Upper lobe of left lung (tissue), 6 donors: Measurements from ENCODE around the gene RASIP1. TPM values are rescaled to one million over a fixed set of nuclear protein-coding genes. Genes with fewer than 3 reads are reported as not detected.
"Not testable (repeated sequence)": the region's sequence is repeated elsewhere in the genome, so short reads cannot be mapped to it uniquely, and the experiment has no call there.

Source experiments
- ATAC-seq, 2 donors: fragments of 200-7000 bp; cut with Tn5 transposase; one replicate each; pipeline ENCODE4 v1.9.1; 2022; ENCODE audit warnings: mild to moderate bottlenecking in 2 of 2, moderate library complexity in 2 of 2; ENCODE audit not compliant: low FRiP score in 2 of 2
- DNase-seq, 2 donors: peaks; one replicate each; pipeline ENCODE4 v3.0.0-alpha.2; 2019 to 2020
- H3K27ac ChIP-seq, 4 donors: fragments of 200-600 bp; sonication (generic); one replicate each; pipeline ENCODE4 v1.5.1; 2016 to 2019
- H3K27me3 ChIP-seq, 4 donors: fragments of 200-600 bp; sonication (generic); one replicate each; pipeline ENCODE4 v1.5.1; 2017 to 2019
- H3K36me3 ChIP-seq, 4 donors: fragments of 200-600 bp; sonication (generic); one replicate each; pipeline ENCODE4 v1.5.1; 2016 to 2019
- H3K4me1 ChIP-seq, 4 donors: fragments of 200-600 bp; sonication (generic); one replicate each; pipeline ENCODE4 v1.5.1; 2018 to 2019
- H3K4me3 ChIP-seq, 4 donors: fragments of 200-600 bp; sonication (generic); one replicate each; pipeline ENCODE4 v1.5.1; 2017 to 2019; ENCODE audit warnings: mild to moderate bottlenecking in 2 of 4, moderate library complexity in 1 of 4
- H3K9me3 ChIP-seq, 4 donors: fragments of 200-600 bp; sonication (generic); one replicate each; pipeline ENCODE4 v1.5.1; 2018 to 2019
- EP300 ChIP-seq, 4 donors: sonication (generic); formaldehyde crosslinking; IDR thresholded peaks; one replicate each; pipeline ENCODE4 v1.5.1; 2017; ENCODE audit warnings: antibody characterized with exemption in 4 of 4, control low read depth in 2 of 4
- POLR2A ChIP-seq, 4 donors: fragments of 450-650 bp; IDR thresholded peaks; one replicate each; pipeline ENCODE4 v1.5.1; 2016 to 2017; ENCODE audit warnings: antibody characterized with exemption in 4 of 4, mild to moderate bottlenecking in 2 of 4
- POLR2AphosphoS5 ChIP-seq, 2 donors: sonication (generic); formaldehyde crosslinking; IDR thresholded peaks; one replicate each; pipeline ENCODE4 v1.5.1; 2017; ENCODE audit warnings: antibody characterized with exemption in 2 of 2
- whole genome bisulfite sequencing, 2 donors: methylation state at CpG; one replicate each; pipeline ENCODE4 v1.1.5; 2017 to 2018; 5-methylcytosine and 5-hydroxymethylcytosine counted together
- total RNA-seq, 6 donors: library from RNA; depleted of rRNA in 4 of 6; stranded (reverse); fragments of >200 nt in 4 of 6; gene quantifications; one replicate each; pipeline versions ENCODE4 v1.1.0 to v1.2.1, GENCODE V29; 2016 to 2021
- TF ChIP-seq, protein P1 (sequence below), 6 experiments: fragments of 450-650 bp in 4 of 6; fragments of 200-600 bp in 2 of 6; sonication (generic) in 2 of 6; IDR thresholded peaks; one replicate each; pipeline ENCODE4 v1.5.1; 2016 to 2019; ENCODE audit warnings: antibody characterized with exemption in 6 of 6
- donor health status: DM: no; HTN: no; CAD: no; lungs with moderate emphysema.
- donor health status: DM: no; HTN: yes; CAD: no; lungs with severe emphysema.

Gene RASIP1
- total RNA-seq, 6 donors from 2014 or later: 14.7 to 74.4 (median 26.3) TPM

DNA sequence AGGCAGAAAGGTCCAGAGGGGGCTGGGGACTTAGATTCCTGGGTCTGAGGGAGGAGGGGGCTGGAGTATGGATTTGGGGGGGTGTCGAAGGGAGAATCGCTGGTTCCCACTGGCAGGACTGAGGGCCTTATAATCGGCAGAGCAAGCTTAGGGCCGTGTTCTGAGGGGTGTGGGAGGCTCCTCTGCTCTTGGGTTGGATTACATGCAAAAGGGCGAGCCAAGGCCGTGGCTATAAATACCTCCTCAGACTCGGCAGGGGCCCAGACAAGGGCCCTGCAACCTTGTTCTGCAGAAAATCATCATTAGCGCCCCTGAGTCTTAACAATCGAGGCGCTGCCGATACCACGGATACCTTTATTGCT lies 20.2 kb downstream of the RASIP1 start:
- Histone ChIP-seq H3K27me3 (no peaks in the 10 kb centered on the region), H3K4me3 (peak overlapping the region in 3 of 4 donors; percentile 49 to 60 (median 57)), H3K27ac (peak overlapping the region in 3 of 4 donors; percentile 74 to 91 (median 83)), H3K4me1 (peaks cover 45 to 75% (median 74%) of the 10 kb centered on the region in 4 donors), H3K36me3 (peaks cover 0 to 19% (median 0%) of the 10 kb centered on the region in 4 donors), H3K9me3 (no peaks in the 10 kb centered on the region)
- ATAC-seq: no peak
- WGBS, 2 donors: 37 to 49% methylated on average over 12 of the region's 12 CpGs
- no peak for DNase-seq
- no peak for TF ChIP-seq POLR2A (IDR thresholded peaks at IDR 0.05)
- TF ChIP-seq, protein P1, sequence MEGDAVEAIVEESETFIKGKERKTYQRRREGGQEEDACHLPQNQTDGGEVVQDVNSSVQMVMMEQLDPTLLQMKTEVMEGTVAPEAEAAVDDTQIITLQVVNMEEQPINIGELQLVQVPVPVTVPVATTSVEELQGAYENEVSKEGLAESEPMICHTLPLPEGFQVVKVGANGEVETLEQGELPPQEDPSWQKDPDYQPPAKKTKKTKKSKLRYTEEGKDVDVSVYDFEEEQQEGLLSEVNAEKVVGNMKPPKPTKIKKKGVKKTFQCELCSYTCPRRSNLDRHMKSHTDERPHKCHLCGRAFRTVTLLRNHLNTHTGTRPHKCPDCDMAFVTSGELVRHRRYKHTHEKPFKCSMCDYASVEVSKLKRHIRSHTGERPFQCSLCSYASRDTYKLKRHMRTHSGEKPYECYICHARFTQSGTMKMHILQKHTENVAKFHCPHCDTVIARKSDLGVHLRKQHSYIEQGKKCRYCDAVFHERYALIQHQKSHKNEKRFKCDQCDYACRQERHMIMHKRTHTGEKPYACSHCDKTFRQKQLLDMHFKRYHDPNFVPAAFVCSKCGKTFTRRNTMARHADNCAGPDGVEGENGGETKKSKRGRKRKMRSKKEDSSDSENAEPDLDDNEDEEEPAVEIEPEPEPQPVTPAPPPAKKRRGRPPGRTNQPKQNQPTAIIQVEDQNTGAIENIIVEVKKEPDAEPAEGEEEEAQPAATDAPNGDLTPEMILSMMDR (IDR thresholded peaks at IDR 0.05): no peak
- TF ChIP-seq EP300 (IDR thresholded peaks at IDR 0.05): no peak
- no peak for TF ChIP-seq POLR2AphosphoS5 (IDR thresholded peaks at IDR 0.05)

DNA sequence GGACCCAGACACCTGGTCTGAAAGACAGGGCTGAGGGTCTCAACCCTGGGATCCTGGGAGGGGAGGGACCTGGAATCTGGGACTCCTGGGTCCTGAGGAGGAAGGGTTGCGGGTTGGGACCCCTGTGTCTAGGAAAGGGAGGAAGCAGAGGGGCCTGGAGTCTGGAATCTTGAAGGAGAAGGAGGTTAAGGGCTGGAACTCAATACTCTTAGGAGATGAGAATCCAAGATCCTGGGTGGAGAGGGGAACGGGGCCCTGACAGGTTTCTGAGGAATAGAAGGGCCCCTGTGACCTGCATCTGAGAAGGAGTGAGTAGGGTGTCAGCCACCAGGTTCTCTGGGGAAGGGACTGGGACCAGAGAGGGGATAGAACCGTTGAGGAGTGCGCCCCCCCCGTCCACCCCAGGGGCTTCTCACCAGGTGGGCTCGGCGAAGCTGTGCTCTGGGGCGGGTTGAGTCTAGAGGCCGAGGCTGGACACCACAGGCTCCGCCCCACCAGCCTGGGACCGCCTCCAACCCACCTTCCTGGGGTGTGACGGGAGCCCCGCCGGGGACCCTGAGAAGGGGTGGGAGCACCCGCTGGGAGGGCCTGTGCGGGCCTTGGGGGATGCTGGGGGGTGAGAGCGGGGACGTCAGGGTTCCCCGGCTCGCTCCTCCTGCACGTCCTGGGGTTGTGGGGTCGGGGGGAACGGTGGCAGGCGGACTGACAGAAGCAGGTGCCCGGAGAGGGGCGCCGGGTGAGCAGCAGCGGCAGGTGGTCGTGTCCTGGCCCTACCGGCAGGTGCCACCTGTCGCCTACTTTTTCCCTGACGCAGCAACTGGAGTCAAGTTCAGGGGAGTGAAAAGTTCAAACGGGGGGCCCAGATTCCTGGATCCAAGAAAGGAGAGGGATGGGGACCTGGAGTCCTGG lies 20.9 kb downstream of the RASIP1 start, which contains the start of gene MAMSTR:
Gene MAMSTR (minus strand): TSS at position 463 of the 909 bp plus-strand sequence. CDS start 694 bp downstream, outside the sequence.
- DNase-seq: peak in 1 of 2 donors; percentile 87
- ATAC-seq: no peak

DNA sequence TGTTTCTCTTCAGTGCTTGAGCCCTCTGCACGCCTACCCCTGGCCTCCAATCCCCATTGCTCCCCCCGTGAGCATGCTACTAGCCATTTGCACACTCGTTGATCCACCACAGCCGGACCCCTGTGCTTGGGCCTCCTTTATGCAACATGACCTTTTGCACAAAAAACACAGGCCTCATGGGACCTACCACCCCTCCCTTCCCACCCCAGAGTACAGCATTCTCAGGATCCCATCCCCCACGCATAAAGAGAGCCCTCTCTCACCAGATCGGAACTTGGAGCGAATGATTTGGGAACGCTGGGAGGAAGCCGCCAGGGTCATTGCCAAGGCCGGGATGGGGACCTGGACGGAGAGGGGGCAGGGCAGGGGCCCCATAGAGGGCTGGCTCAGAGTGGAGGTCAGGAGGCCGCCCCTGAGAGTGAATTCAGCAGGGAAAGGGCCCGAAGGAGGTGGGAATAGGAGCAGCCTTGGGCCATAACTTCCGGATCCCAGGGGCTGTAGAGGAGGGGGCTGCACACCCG lies 21.6 kb downstream of the RASIP1 start:
- no peak for ATAC-seq

More for the DNA sequence above, 20.9 kb downstream of the RASIP1 start, which contains the start of gene MAMSTR:
- H3K4me1 ChIP-seq: peaks cover 46 to 75% (median 74%) of the 10 kb centered on the region in 4 donors
- peak within 1 kb of the TSS; percentile 46 to 91 (median 82) for H3K27ac ChIP-seq
- H3K9me3 ChIP-seq: no peaks in the 10 kb centered on the region
- TF ChIP-seq, protein P1 (IDR thresholded peaks at IDR 0.05): no peak
- TF ChIP-seq POLR2A (IDR thresholded peaks at IDR 0.05) (no peak), POLR2AphosphoS5 (IDR thresholded peaks at IDR 0.05) (no peak), EP300 (IDR thresholded peaks at IDR 0.05) (no peak)
- peaks cover 0 to 18% (median 0%) of the 10 kb centered on the region in 4 donors for H3K36me3 ChIP-seq
- WGBS, 2 donors: 77 to 89% methylated on average over 16 to 20 of the region's 33 CpGs
- H3K27me3 ChIP-seq: no peaks in the 10 kb centered on the region
- peak within 1 kb of the TSS in 3 of 4 donors; percentile 49 to 60 (median 57) for H3K4me3 ChIP-seq

DNA sequence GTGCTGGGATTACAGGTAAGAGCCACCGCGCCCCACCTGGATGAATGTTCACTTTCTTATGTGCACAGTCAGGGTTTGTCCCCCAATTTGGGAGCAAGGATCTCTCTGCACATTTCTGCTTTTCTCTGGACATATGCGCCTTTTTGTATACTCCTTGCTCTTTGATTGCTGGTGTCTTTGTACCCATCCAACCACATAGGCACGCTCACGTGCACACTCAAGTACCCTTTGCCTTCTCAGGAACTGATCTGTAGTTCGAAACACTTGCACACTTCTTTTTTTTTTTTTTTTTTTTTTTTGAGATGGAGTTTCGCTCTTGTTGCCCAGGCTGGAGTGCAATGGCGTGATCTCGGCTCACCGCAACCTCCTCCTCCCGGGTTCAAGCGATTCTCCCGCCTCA lies 22.3 kb downstream of the RASIP1 start:
- H3K27ac ChIP-seq, H3K4me3 ChIP-seq, DNase-seq, H3K9me3 ChIP-seq, H3K36me3 ChIP-seq, ATAC-seq, H3K27me3 ChIP-seq: not testable (repeated sequence)
- 92 to 95% methylated on average over 13 of the region's 13 CpGs for WGBS, 2 donors
- peaks cover 45 to 74% (median 69%) of the 10 kb centered on the region in 4 donors for H3K4me1 ChIP-seq

More for the DNA sequence above, 21.6 kb downstream of the RASIP1 start:
- Histone ChIP-seq H3K9me3 (no peaks in the 10 kb centered on the region), H3K36me3 (peaks cover 0 to 10% (median 0%) of the 10 kb centered on the region in 4 donors), H3K4me1 (peaks cover 41 to 71% (median 68%) of the 10 kb centered on the region in 4 donors), H3K27ac (peak overlapping the region in 3 of 4 donors; percentile 74 to 91 (median 83)), H3K27me3 (no peaks in the 10 kb centered on the region), H3K4me3 (no peak overlapping the region)
- no peak for TF ChIP-seq EP300 (IDR thresholded peaks at IDR 0.05)
- 56 to 64% methylated on average over 15 of the region's 15 CpGs for WGBS, 2 donors
- DNase-seq: peak in 1 of 2 donors; percentile 17

DNA sequence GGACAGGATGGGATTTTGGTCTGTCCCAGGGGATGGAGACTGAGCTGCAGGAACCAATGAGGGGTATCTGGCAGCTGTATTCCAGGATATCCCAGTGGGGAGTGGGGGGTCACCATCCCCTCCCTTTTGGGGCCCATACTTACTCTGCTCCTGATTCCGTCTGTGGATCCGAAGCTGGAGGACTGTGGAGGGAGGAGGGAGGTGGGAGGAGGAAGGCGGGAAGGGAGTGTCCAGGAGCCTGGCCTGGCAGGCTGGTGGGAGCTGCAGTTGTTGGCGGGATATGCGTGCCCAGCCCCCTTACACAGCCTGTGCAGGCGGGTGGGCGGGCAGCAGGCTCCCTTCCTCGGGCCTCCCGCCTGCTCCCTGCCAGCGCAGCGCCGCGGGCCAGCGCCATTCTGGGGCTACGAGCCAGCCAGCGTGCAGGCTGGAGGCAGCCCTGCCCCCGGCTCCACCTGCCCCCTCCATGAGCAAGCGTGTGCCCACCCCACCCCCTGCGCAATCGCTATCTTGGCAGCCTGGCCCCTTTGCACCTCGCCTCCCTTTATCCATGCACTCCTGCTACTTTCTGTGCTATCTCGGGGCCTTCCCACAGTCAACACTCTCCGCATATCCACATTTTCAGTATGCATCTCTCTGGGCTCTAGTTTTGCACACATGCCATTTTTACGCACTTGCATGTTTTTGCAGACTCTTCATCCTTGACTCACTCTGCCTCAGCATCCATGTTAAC lies 23.7 kb downstream of the RASIP1 start:
- Histone ChIP-seq H3K4me3 (peak overlapping the region in 3 of 4 donors; percentile 15 to 31 (median 20)), H3K9me3 (no peaks in the 10 kb centered on the region), H3K27ac (peak overlapping the region in 3 of 4 donors; percentile 83 to 87 (median 87)), H3K27me3 (no peaks in the 10 kb centered on the region), H3K36me3 (peaks cover 0 to 9% (median 0%) of the 10 kb centered on the region in 4 donors), H3K4me1 (peaks cover 48 to 77% (median 61%) of the 10 kb centered on the region in 4 donors)
- ATAC-seq: no peak
- DNase-seq: peak in 1 of 2 donors; percentile 87
- 35 to 42% methylated on average over 10 to 11 of the region's 24 CpGs for WGBS, 2 donors
- TF ChIP-seq EP300 (IDR thresholded peaks at IDR 0.05) (no peak), POLR2A (IDR thresholded peaks at IDR 0.05) (no peak), POLR2AphosphoS5 (IDR thresholded peaks at IDR 0.05) (no peak)
- TF ChIP-seq, protein P1 (IDR thresholded peaks at IDR 0.05): no peak
